Panc1 (cell line): ENCODE data around the gene MET.

Experiments
- CTCF ChIP-seq: fragments of 450-650 bp; IDR thresholded peaks from 2 replicates; pipeline ENCODE4 v1.5.1; 2017; ENCODE audit warnings: mild to moderate bottlenecking
- SIN3A ChIP-seq: IDR thresholded peaks from 2 replicates; pipeline ENCODE4 v1.6.1; 2012; ENCODE audit warnings: low read depth, mild to moderate bottlenecking, low read length, moderate library complexity, borderline replicate concordance; ENCODE audit not compliant: insufficient read depth

- TF ChIP-seq CTCF = no peak
- no peak for TF ChIP-seq SIN3A
Observed at GRCh38 chr7:116673457-116673865, 1.5 kb downstream of the MET start.
